LNCaP clone FGC (cell line): ENCODE results near the gene ALG13.
"Not testable (repeated sequence)": the region's sequence is repeated elsewhere in the genome, so short reads cannot be mapped to it uniquely, and the experiment has no call there.

ENCODE experiments used
- DNase-seq: peaks from one replicate; pipeline ENCODE4 v3.0.0-alpha.2; 2011; ENCODE audit warnings: low read depth
- H3K4me3 ChIP-seq: 2 replicates; pipeline ENCODE4 v1.5.1; 2011; ENCODE audit warnings: mild to moderate bottlenecking, low read depth, low read length, control low read depth
- TF ChIP-seq, protein P1 (sequence below): IDR thresholded peaks from 2 replicates; pipeline ENCODE4 v1.5.1; 2012; ENCODE audit warnings: mild to moderate bottlenecking; ENCODE audit not compliant: control insufficient read depth, insufficient read depth; ENCODE audit errors: extremely low read depth

The ALG13 gene

DNA sequence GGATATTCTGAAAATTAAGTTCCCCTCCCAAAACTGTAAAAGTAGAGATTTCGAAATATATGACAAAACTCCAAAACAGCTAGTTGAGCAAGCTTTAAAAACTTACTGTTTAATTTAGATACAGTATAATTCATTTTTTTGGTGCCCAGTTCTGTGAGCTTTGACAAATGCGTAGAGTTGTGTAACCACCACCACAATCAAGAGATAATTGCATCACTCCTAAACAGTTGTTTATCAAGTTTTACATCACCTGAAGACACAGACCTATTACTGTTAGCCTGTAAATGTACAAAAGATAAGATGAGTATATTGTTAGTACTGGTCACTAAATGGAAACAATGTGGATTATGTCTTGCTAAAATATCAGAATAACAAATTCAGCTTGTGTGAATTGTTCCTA, 62.3 kb downstream of the ALG13 start:
- DNase-seq, result no peak
- no peak overlapping the region for H3K4me3 ChIP-seq
- TF ChIP-seq, protein P1, sequence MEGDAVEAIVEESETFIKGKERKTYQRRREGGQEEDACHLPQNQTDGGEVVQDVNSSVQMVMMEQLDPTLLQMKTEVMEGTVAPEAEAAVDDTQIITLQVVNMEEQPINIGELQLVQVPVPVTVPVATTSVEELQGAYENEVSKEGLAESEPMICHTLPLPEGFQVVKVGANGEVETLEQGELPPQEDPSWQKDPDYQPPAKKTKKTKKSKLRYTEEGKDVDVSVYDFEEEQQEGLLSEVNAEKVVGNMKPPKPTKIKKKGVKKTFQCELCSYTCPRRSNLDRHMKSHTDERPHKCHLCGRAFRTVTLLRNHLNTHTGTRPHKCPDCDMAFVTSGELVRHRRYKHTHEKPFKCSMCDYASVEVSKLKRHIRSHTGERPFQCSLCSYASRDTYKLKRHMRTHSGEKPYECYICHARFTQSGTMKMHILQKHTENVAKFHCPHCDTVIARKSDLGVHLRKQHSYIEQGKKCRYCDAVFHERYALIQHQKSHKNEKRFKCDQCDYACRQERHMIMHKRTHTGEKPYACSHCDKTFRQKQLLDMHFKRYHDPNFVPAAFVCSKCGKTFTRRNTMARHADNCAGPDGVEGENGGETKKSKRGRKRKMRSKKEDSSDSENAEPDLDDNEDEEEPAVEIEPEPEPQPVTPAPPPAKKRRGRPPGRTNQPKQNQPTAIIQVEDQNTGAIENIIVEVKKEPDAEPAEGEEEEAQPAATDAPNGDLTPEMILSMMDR, result no peak

- no peak for DNase-seq
- no peak overlapping the region for H3K4me3 ChIP-seq
- TF ChIP-seq, protein P1, result no peak
Observed at GRCh38 chrX:111756486-111756885, 75.5 kb downstream of the ALG13 start.

DNA sequence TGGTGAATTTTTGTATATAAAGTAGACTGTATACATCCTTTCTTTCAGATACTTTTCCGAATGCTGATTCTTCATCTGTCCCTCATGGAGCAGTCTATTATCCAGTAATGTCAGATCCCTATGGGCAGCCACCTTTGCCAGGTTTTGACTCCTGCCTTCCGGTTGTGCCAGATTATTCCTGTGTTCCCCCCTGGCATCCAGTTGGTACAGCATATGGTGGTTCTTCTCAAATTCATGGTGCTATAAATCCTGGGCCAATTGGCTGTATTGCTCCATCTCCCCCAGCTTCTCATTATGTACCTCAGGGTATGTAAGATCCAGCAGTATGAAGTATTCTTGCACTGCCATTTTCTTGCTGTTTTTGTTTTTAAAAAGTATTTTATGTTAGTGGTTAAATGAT, 78.7 kb downstream of the ALG13 start:
- DNase-seq, result no peak
- no peak overlapping the region for H3K4me3 ChIP-seq
- TF ChIP-seq, protein P1, result no peak

- no peak for DNase-seq
- H3K4me3 ChIP-seq, result no peak overlapping the region
- TF ChIP-seq, protein P1, result no peak
Observed at GRCh38 chrX:111761578-111762135, 80.7 kb downstream of the ALG13 start.

DNA sequence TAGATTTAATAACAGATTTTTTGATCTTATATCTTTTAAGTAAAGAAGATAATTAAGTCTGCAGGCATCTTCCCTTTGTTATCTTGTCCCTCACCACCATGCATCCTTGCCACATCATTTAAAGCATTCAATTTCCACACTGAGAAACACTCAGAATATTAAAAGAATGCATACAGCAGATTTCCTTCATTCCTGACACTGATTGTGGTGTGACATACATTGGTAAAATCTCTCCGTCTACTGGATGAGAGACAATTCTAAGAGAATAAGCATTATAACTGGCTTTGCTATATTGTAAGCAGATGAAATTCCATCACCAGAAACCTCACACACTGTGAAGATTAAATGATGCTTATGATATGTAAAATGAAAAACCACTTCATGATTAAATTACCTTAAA, 97.6 kb downstream of the ALG13 start:
- no peak overlapping the region for H3K4me3 ChIP-seq
- DNase-seq, result no peak
- TF ChIP-seq, protein P1, result no peak

DNA sequence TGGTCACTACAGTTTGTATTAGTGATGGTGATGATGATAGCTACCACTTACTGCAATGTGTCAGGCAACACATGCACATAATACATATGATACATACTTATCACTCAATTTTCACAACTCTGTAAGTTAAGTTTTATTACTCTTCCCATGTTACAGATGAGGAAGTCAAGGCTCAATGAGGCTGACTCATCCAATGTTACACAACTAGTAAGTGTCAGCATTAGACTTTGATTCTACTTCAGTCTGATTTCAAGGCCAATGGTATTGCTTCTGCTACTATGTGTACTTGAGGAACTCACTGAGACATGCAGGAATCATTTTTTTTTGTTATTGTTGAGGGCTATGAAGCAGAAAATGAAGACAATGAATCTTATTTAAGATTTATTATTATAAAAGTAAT, 98.6 kb downstream of the ALG13 start:
- TF ChIP-seq, protein P1, result no peak
- no peak for DNase-seq
- H3K4me3 ChIP-seq, result no peak overlapping the region

- no peak for DNase-seq
- H3K4me3 ChIP-seq, result no peak overlapping the region
- TF ChIP-seq, protein P1, result no peak
Observed at GRCh38 chrX:111784667-111785066, 103.7 kb downstream of the ALG13 start.

DNA sequence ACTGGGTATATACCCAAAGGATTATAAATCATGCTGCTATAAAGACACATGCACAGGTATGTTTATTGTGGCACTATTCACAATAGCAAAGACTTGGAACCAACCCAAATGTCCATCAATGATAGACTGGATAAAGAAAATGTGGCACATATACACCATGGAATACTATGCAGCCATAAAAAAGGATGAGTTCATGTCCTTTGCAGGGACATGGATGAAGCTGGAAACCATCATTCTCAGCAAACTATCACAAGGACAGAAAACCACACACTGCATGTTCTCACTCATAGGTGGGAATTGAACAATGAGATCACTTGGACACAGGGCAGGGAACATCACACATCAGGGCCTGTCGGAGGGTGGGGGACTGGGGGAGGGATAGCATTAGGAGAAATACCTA, 109.1 kb downstream of the ALG13 start:
- not testable (repeated sequence) for H3K4me3 ChIP-seq, DNase-seq
